Neuronal stem cell (in vitro differentiated cells): ENCODE data around the gene GALNTL6.

Experiments used
- DNase-seq: peaks from one replicate; pipeline ENCODE4 v3.0.0-alpha.2; 2013; ENCODE audit warnings: low spot score
- H2AFZ ChIP-seq: one replicate; pipeline ENCODE4 v1.6.1; 2013; ENCODE audit warnings: mild to moderate bottlenecking, low read length, inconsistent platforms
- H2AK5ac ChIP-seq: 2 replicates; pipeline ENCODE4 v1.6.1; 2013; ENCODE audit warnings: low read depth, mild to moderate bottlenecking, inconsistent platforms, low read length, moderate library complexity, mixed read lengths
- H2BK120ac ChIP-seq: 2 replicates; pipeline ENCODE4 v1.6.1; 2013; ENCODE audit warnings: low read depth, mild to moderate bottlenecking, inconsistent platforms, low read length, moderate library complexity, mixed read lengths
- H2BK12ac ChIP-seq: one replicate; pipeline ENCODE4 v1.6.1; 2013; ENCODE audit warnings: low read length, inconsistent platforms
- H2BK15ac ChIP-seq: 2 replicates; pipeline ENCODE4 v1.6.1; 2013; ENCODE audit warnings: mild to moderate bottlenecking, low read length, inconsistent platforms, mixed read lengths
- H2BK5ac ChIP-seq: one replicate; pipeline ENCODE4 v1.6.1; 2013; ENCODE audit warnings: inconsistent platforms, mild to moderate bottlenecking, low read length, moderate library complexity
- H3K14ac ChIP-seq: one replicate; pipeline ENCODE4 v1.6.1; 2013; ENCODE audit warnings: low read length, inconsistent platforms
- H3K18ac ChIP-seq: 2 replicates; pipeline ENCODE4 v1.6.1; 2013; ENCODE audit warnings: low read length, inconsistent platforms
- H3K23ac ChIP-seq: 2 replicates; pipeline ENCODE4 v1.6.1; 2013; ENCODE audit warnings: low read depth, mild to moderate bottlenecking, mixed read lengths, low read length, inconsistent platforms; ENCODE audit not compliant: poor library complexity
- H3K27ac ChIP-seq: replicated peaks from 3 replicates; pipeline ENCODE4 v1.5.1; 2013; ENCODE audit warnings: low read length, inconsistent platforms
- H3K27me3 ChIP-seq, 3 experiments: 2 replicates each; pipeline ENCODE4 v1.6.1; 2013; ENCODE audit warnings: low read length in 3 of 3, mild to moderate bottlenecking in 2 of 3, inconsistent platforms in 1 of 3, low read depth in 1 of 3, mixed read lengths in 1 of 3, moderate library complexity in 1 of 3; ENCODE audit not compliant: control insufficient read depth in 3 of 3, insufficient read depth in 3 of 3
- H3K36me3 ChIP-seq, 2 donors: replicated peaks in 1 of 2; 2 replicates each; pipeline ENCODE4 v1.6.1; 2013; ENCODE audit warnings: low read length in 2 of 2; ENCODE audit not compliant: control insufficient read depth in 2 of 2, insufficient read depth in 2 of 2
- H3K4ac ChIP-seq: 2 replicates; pipeline ENCODE4 v1.6.1; 2013; ENCODE audit warnings: inconsistent platforms, mild to moderate bottlenecking, low read length, moderate library complexity
- H3K4me1 ChIP-seq, 2 donors: 1 replicate in 1 of 2; 2 replicates in 1 of 2; pipeline ENCODE4 v1.6.1; 2013; ENCODE audit warnings: low read length in 2 of 2, low read depth in 1 of 2; ENCODE audit not compliant: control insufficient read depth in 2 of 2, insufficient read depth in 1 of 2
- H3K4me2 ChIP-seq: one replicate; pipeline ENCODE4 v1.6.1; 2013; ENCODE audit warnings: mild to moderate bottlenecking, low read length, inconsistent platforms; ENCODE audit not compliant: insufficient read depth, poor library complexity, severe bottlenecking
- H3K4me3 ChIP-seq, 2 donors: 2 replicates each; pipeline ENCODE4 v1.5.1; 2013; ENCODE audit warnings: low read length in 2 of 2, mild to moderate bottlenecking in 2 of 2, inconsistent platforms in 1 of 2, moderate library complexity in 1 of 2
- H3K79me1 ChIP-seq: one replicate; pipeline ENCODE4 v1.6.1; 2013; ENCODE audit warnings: low read depth, mild to moderate bottlenecking, inconsistent platforms, low read length, moderate library complexity
- H3K9ac ChIP-seq: one replicate; pipeline ENCODE4 v1.6.1; 2013; ENCODE audit warnings: mild to moderate bottlenecking, low read depth, low read length, inconsistent platforms; ENCODE audit not compliant: poor library complexity
- H3K9me3 ChIP-seq, 2 donors: replicated peaks in 1 of 2; 2 replicates each; pipeline versions ENCODE3 to v1.6.1; 2013; ENCODE audit warnings: low read length in 2 of 2, mild to moderate bottlenecking in 2 of 2, inconsistent platforms in 1 of 2, low read depth in 1 of 2, mixed read lengths in 1 of 2, moderate library complexity in 1 of 2; ENCODE audit not compliant: control insufficient read depth in 2 of 2, insufficient read depth in 1 of 2
- H4K8ac ChIP-seq: one replicate; pipeline ENCODE4 v1.6.1; 2013; ENCODE audit warnings: low read depth, mild to moderate bottlenecking, inconsistent platforms, low read length, moderate library complexity
- H4K91ac ChIP-seq: one replicate; pipeline ENCODE4 v1.6.1; 2013; ENCODE audit warnings: low read length, low read depth, mild to moderate bottlenecking, inconsistent platforms; ENCODE audit not compliant: poor library complexity
- WGBS, 2 donors: extraction: QIAGEN DNeasy Blood & Tissue Kit; methylation state at CpG; one replicate each; pipeline ENCODE4 v1.1.7; 2013; ENCODE audit warnings: missing lambda C conversion rate in 2 of 2, mixed read lengths in 1 of 2; ENCODE audit not compliant: insufficient read length in 2 of 2, insufficient replicate concordance in 1 of 2; ENCODE audit errors: extremely low coverage in 2 of 2; 5-methylcytosine and 5-hydroxymethylcytosine counted together

GALNTL6 gene

GRCh38 chr4:173057901-173058300 lies 1244.7 kb downstream of the GALNTL6 start:
- Histone ChIP-seq H2BK12ac (no peak overlapping the region), H2AK5ac (no peak overlapping the region), H2BK15ac (no peak overlapping the region), H3K9ac (no peak overlapping the region), H3K36me3 (no peaks in the 10 kb centered on the region), H2BK120ac (no peak overlapping the region), H4K8ac (no peak overlapping the region), H3K27ac (no peak overlapping the region), H4K91ac (no peak overlapping the region), H3K14ac (no peak overlapping the region), H2BK5ac (no peak overlapping the region), H3K23ac (no peak overlapping the region), H3K4me1 (peaks cover 0 to 4% of the 10 kb centered on the region in 2 donors), H3K4me2 (no peak overlapping the region), H3K18ac (no peak overlapping the region), H2AFZ (no peak overlapping the region), H3K4ac (no peak overlapping the region), H3K27me3 (no peaks in the 10 kb centered on the region), H3K79me1 (no peaks in the 10 kb centered on the region), H3K9me3 (no peaks in the 10 kb centered on the region), H3K4me3 (no peak overlapping the region)
- DNase-seq, result no peak
- no CpG with 5 or more reads among the region's 1 CpG for WGBS, 2 donors

- no peak overlapping the region for H2AFZ ChIP-seq
- H3K27me3 ChIP-seq, result no peaks in the 10 kb centered on the region
- no peak overlapping the region for H4K91ac ChIP-seq
- no peak overlapping the region for H2AK5ac ChIP-seq
- no peak overlapping the region for H3K18ac ChIP-seq
- H3K9ac ChIP-seq, result no peak overlapping the region
- no peaks in the 10 kb centered on the region for H3K9me3 ChIP-seq
- no peak for DNase-seq
- peaks cover 0 to 4% of the 10 kb centered on the region in 2 donors for H3K4me1 ChIP-seq
- H3K79me1 ChIP-seq, result no peaks in the 10 kb centered on the region
- H3K14ac ChIP-seq, result no peak overlapping the region
- no CpG with 5 or more reads among the region's 4 CpGs for WGBS, 2 donors
- no peak overlapping the region for H3K4me2 ChIP-seq
- no peak overlapping the region for H2BK12ac ChIP-seq
- no peak overlapping the region for H3K23ac ChIP-seq
- H3K36me3 ChIP-seq, result no peaks in the 10 kb centered on the region
- no peak overlapping the region for H3K4me3 ChIP-seq
- no peak overlapping the region for H3K27ac ChIP-seq
- no peak overlapping the region for H2BK5ac ChIP-seq
- no peak overlapping the region for H4K8ac ChIP-seq
- H2BK120ac ChIP-seq, result no peak overlapping the region
- H2BK15ac ChIP-seq, result no peak overlapping the region
- no peak overlapping the region for H3K4ac ChIP-seq
Observed at GRCh38 chr4:173061160-173061559, 1248.0 kb downstream of the GALNTL6 start.

- H3K4ac ChIP-seq, result no peak overlapping the region
- peaks cover 0 to 2% (median 0%) of the 10 kb centered on the region in 3 experiments for H3K27me3 ChIP-seq
- no peak overlapping the region for H2AK5ac ChIP-seq
- H3K9ac ChIP-seq, result no peak overlapping the region
- WGBS, 2 donors, result no CpG with 5 or more reads among the region's 1 CpG
- no peak overlapping the region for H2BK15ac ChIP-seq
- no peak overlapping the region for H2AFZ ChIP-seq
- H3K27ac ChIP-seq, result no peak overlapping the region
- no peak overlapping the region for H4K8ac ChIP-seq
- H3K4me2 ChIP-seq, result no peak overlapping the region
- H3K36me3 ChIP-seq, result peaks cover 0 to 2% of the 10 kb centered on the region in 2 donors
- no peak overlapping the region for H2BK12ac ChIP-seq
- no peak for DNase-seq
- H3K14ac ChIP-seq, result no peak overlapping the region
- no peak overlapping the region for H2BK120ac ChIP-seq
- H3K9me3 ChIP-seq, result peaks cover 0 to 8% of the 10 kb centered on the region in 2 donors
- H2BK5ac ChIP-seq, result no peak overlapping the region
- no peak overlapping the region for H3K4me3 ChIP-seq
- peaks cover 3 to 8% of the 10 kb centered on the region in 2 donors for H3K4me1 ChIP-seq
- H4K91ac ChIP-seq, result no peak overlapping the region
- H3K23ac ChIP-seq, result no peak overlapping the region
- no peak overlapping the region for H3K18ac ChIP-seq
- no peaks in the 10 kb centered on the region for H3K79me1 ChIP-seq
Observed at GRCh38 chr4:173073939-173074500, 1260.8 kb downstream of the GALNTL6 start.

- Histone ChIP-seq H3K27ac (peak overlapping the region; percentile 41), H4K91ac (no peak overlapping the region), H3K4ac (no peak overlapping the region)
Observed at GRCh38 chr4:173074501-173074946, 1261.3 kb downstream of the GALNTL6 start.

More at GRCh38 chr4:173074501-173074946, 1261.3 kb downstream of the GALNTL6 start:
- Histone ChIP-seq H3K36me3 (peaks cover 0 to 2% of the 10 kb centered on the region in 2 donors), H3K23ac (no peak overlapping the region), H3K27me3 (peaks cover 0 to 2% (median 0%) of the 10 kb centered on the region in 3 experiments), H2BK5ac (no peak overlapping the region), H2BK15ac (no peak overlapping the region), H3K9ac (no peak overlapping the region), H3K18ac (peak overlapping the region; percentile 6), H2BK120ac (no peak overlapping the region), H3K9me3 (peaks cover 0 to 8% of the 10 kb centered on the region in 2 donors), H2AK5ac (no peak overlapping the region), H3K4me1 (peaks cover 3 to 8% of the 10 kb centered on the region in 2 donors), H3K4me3 (no peak overlapping the region), H3K14ac (no peak overlapping the region), H4K8ac (no peak overlapping the region), H3K79me1 (no peaks in the 10 kb centered on the region), H2AFZ (no peak overlapping the region), H3K4me2 (no peak overlapping the region), H2BK12ac (no peak overlapping the region)
- no CpG with 5 or more reads among the region's 3 CpGs for WGBS, 2 donors
- peak; percentile 26 for DNase-seq
